Measurements from ENCODE around the gene RBM4B. TPM values are rescaled to one million over a fixed set of nuclear protein-coding genes. Genes with fewer than 3 reads are reported as not detected.

The RBM4B gene
- total RNA-seq, 1 donor from 2014 or later = 8.1 TPM

DNA sequence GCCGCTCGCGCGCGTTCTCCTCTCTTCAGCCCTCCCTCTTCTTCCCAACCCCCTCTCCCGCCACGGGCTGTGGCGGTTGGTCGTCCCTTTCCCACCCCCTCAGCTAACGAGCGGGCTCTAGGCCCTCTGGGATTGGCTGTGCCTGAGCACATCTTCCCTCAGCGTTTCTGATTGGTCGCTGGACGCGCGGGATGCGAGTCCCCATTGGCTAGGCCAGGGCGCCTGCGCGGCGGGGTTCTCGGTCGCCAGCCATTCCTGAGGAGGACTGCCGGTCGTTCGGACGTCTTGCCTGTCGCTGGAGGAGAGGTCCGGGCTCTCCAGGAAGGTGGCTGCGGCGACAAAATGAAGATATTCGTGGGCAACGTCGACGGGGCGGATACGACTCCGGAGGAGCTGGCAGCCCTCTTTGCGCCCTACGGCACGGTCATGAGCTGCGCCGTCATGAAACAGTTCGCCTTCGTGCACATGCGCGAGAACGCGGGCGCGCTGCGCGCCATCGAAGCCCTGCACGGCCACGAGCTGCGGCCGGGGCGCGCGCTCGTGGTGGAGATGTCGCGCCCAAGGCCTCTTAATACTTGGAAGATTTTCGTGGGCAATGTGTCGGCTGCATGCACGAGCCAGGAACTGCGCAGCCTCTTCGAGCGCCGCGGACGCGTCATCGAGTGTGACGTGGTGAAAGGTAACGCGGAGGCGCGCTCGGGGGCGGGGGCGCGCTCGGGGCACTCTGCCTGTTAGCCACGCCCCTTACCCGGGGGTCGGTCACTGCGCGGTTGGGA lies 61.1 kb downstream of the RBM4B start, which contains the start of gene RBM14:
RBM14 (plus strand) TSS at position 252 of the 776 bp plus-strand sequence; CDS start at position 343, 91 bp downstream.
- ATAC-seq (peak; percentile 86), DNase-seq (ENCODE audit: low spot score) (peak; percentile 99)

Other genes starting within 250 kb of the RBM4B start
- gene MRPL11, start 239.0 kb downstream of the RBM4B start, total RNA-seq = 28.5 TPM
- gene PELI3, start 211.0 kb downstream of the RBM4B start, total RNA-seq = 4.8 TPM
- 24.4 TPM for gene DPP3, start 197.5 kb downstream of the RBM4B start, total RNA-seq
- 11.6 TPM for gene BBS1, start 167.3 kb downstream of the RBM4B start, total RNA-seq
- 6.9 TPM for gene ZDHHC24, start 131.8 kb downstream of the RBM4B start, total RNA-seq
- gene ACTN3, start 131.0 kb downstream of the RBM4B start, total RNA-seq = not detected
- 45.5 TPM for gene CTSF, start 109.3 kb downstream of the RBM4B start, total RNA-seq
- gene CCDC87, start 84.8 kb downstream of the RBM4B start, total RNA-seq = 0.10 TPM
- gene CCS, start 84.7 kb downstream of the RBM4B start, total RNA-seq = 68.5 TPM
- 31.5 TPM for gene RBM14, start 61.3 kb downstream of the RBM4B start, total RNA-seq
- 36.3 TPM for gene RBM4, start 39.2 kb downstream of the RBM4B start, total RNA-seq
- 55.1 TPM for gene SPTBN2, start 51.3 kb upstream of the RBM4B start, total RNA-seq
- gene RCE1, start 165.6 kb upstream of the RBM4B start, total RNA-seq = 3.2 TPM
- gene LRFN4, start 179.2 kb upstream of the RBM4B start, total RNA-seq = 1.1 TPM